GM18858 (cell line): Measurements from ENCODE around the gene CTSW.
"Not testable (repeated sequence)": the region's sequence is repeated elsewhere in the genome, so short reads cannot be mapped to it uniquely, and the experiment has no call there.

Experiments used
- ATAC-seq: cut with Tn5 transposase; IDR thresholded peaks from one replicate; pipeline ENCODE4 v1.9.1; 2021; ENCODE audit not compliant: unreplicated experiment

The CTSW gene

DNA sequence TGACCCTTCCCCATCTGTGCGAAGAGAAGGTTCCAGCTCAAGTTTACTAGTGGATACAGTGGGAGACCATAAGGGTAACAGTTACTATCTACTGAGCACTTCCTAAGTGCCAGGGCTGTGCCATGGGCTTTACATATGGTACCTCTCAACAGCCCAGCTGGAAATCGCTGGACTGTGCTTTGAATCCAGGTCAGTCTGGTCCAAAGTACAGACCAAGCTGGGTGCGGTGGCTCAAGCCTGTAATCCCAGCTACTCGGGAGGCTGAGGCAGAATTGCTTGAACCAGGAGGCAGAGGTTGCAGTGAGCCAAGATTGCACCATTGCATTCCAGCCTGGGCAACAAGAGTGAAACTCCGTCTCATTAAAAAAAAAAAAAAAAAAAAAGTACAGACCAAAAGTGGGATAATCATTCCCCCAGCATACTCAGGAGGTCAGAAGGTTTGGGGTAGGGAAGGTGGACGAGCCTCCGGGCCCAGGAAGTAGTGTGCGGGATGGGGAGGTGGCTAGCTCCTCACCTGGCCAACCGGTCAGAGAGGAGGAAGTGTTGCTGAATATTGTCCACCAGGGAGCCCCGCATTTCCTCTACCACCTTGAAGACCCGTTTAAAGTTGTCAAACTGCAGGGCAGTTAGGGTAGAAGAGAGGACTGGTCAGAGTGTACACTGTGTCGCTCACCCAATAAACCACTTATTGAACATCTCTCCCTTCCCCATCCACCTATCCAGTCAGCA, 6.3 kb downstream of the CTSW start:
- ATAC-seq, result no peak

DNA sequence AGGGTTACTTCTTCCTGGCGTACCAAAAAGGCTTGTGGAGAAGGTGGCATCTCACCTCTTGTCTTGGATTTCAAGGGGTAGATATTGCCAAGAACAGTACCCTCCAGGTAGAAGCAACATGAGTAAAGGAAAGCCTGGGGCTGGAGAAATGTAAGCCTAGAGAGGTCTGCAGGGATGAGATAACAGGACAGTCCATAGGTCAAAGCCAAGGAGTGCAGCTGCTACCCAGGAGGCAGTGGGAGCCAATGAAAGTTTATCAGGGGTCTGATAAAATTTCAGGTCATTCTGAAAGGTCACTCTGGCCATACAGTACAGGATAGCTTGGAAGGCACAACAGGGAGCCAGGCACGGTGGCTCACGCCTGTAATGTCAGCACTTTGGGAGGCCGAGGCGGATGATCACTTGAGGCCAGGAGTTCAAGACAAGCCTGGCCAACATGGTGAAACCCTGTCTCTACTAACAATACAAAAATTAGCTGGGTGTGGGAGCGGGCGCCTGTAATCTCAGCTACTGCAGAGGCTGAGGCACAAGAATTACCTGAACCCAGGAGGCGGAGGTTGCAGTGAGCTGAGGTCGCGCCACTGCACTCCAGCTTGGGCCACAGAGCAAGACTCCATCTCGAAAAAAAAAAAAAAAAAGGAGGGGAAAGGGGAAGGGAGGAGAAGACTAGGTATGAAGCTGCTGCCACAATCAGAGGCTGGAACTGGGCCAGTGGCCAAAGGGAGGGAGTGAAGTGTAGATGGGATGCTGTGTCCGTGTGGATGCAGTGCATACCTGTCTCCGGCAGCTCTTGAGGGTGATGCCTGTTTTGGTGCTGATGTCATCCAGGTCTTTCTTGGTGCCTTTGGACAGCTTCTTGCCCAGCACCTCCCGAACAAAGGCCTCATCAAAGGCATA, 7.4 kb downstream of the CTSW start:
- no peak for ATAC-seq

DNA sequence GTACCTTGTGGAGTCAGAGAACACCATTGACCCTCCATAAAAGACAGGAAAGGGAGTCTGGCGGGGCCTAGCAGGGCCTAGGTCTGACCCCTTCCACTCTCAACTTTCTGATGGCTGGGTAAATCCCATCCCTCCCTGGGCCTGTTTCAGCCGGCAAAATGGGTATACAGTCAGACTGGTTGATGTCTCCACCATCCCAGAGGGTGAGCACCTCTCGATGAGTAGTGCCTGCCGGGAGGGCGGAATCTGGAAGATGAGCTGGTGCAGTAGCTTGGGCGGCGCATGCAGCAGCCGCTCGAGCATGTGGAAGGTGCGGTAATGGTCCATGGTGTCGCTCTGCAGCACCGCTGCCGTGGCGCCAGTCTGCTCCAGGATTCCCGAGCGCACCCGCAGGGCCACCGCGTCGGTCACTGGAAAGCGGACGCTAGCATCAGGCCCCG, 8.1 kb downstream of the CTSW start:
- no peak for ATAC-seq

DNA sequence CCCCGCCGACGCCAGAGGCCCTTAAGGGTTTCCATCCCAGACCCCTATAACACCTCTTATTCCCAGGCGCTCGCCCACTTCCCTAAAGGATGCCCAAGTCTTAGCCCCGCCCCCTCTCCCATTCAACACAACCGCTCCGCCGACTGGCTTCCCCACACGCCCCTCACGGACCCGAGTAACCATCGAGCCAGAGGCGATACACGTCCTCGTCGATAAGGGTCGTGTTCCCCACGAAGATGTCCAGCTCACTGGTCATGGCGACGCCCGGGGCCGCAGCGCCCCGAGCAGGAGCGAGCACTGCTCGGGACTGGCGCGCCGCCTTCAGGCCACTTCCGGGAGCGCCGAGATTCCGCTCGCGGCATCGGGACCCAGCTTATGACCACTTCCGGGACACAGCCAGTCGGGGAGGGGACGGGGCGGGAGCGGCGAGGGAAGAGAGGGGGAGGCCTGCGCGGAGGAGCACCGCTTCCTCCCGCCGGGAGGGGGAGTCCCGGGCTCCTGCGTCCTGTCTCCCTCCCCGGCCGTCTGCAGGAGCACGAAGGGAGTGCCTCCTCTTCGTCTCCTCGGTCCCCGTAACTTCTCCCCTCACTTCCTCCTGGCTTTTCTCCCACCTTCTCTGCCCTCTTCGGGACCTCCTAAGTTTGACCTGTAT, 8.7 kb downstream of the CTSW start, which contains the start of gene FIBP:
TSS of gene FIBP (minus strand) at position 309 of the 652 bp plus-strand sequence. CDS start at position 256, 53 bp downstream.
- ATAC-seq, result peak; percentile 34

DNA sequence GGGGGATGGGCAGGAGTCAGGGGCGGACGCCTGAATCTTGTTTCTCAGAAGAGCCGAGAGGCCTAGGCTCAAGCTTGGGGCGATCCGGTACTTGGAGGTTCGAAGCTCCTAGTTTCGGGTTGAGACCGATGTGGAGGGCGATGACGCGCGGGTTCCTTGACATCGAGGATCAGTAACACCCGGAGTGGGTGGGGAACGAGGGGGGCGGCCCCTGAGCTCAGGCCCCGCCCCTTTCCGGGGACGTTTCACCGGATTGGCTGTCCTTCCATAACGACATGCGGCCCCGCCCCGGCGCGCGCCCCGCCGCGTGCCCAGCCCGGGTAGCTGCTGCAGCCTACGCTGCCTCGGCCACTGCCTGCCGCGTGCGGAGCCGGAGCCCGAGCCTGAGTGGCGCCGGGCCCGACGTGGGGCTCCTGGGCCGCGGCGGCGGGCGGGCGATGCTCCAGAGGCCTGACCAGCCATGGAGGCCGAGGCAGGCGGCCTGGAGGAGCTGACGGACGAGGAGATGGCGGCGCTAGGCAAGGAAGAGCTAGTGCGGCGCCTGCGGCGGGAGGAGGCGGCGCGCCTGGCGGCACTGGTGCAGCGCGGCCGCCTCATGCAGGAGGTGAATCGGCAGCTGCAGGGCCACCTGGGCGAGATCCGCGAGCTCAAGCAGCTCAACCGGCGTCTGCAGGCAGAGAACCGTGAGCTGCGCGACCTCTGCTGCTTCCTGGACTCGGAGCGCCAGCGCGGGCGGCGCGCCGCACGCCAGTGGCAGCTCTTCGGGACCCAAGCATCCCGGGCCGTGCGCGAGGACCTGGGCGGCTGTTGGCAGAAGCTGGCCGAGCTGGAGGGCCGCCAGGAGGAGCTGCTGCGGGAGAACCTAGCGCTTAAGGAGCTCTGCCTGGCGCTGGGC, 10.9 kb downstream of the CTSW start, which contains the start of gene CCDC85B:
TSS of gene CCDC85B (plus strand) at position 350 of the 895 bp plus-strand sequence. CDS start at position 461, 111 bp downstream.
- peak; percentile 41 for ATAC-seq

DNA sequence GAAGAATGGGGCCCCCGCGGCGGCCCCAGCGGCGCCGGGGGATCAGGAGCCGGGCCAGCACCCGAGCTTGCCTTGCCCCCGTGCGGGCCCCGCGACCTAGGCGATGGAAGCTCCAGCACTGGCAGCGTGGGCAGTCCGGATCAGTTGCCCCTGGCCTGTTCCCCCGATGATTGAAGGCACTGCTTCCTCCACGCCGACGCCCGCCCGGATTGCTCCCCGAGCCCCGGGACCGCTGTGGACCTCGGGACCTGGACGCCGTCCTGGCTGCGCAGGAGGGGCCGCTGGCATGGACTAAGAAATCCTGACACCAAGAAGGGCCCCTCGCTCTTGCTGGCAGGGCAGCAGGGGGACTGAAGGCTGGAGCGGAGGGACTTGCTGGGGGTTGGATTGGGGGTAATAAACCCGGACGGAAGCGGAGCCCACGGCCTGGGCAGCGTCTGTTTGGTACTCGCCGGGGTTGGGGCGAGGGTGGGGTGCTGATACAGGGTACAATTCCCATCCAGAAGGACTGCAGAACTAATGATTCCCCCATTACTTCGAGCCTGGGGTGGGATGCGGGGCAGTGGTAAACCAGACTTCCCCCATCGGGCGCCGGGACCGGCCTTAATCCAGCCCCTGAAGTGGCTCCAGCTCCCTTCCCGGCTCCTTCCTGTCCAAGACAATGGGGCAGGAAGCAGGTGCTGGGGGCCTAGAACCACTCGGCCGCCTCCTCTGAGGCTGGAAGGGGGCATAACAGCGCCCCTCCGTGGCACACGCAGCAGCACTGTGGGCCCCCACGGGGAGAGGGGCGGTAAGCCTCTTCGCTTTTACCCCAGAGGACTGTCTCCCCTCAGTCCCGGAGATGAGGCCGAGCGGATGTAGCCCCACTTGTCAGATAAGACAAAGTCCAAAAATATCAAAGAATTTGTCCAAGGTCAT, 11.8 kb downstream of the CTSW start:
- ATAC-seq, result no peak

GRCh38 chr11:65892137-65892540, 12.5 kb downstream of the CTSW start:
- not testable (repeated sequence) for ATAC-seq

DNA sequence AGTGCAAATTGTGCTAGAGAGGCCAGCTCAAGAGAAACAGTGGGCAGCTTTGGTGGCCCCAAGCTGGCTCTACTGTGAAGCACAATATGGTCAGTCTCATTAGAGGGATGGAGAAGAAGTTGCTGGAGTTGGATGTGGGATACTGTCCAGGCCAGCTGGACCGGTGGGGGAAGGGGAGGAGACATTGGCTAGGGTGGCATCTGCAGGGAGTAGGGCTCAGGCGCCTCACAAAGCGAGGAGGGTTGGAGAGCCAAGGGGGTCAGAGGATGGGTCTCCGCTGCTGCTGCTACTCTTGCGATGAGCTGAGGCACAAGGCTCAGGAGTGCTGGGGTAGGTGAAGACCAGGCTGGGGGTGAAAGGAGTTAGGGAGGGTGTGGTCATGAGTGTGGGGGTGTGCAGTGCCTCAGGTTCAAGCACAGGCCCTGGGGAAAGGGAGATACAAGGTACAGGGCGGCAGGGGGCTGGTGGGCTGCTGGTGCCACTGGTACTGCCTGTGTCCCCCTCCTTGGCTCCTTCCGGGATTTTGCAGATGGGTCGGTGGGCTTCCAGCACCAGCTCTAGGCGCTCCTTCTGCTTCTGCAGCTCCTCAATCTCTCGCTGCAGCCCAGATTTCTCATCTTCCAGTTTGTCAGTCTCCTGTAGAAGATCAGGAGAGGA, 13.2 kb downstream of the CTSW start:
- ATAC-seq, result no peak

- ATAC-seq, result no peak
These were observed 14.5 kb downstream of the CTSW start for GRCh38 chr11:65894034-65894591.

DNA sequence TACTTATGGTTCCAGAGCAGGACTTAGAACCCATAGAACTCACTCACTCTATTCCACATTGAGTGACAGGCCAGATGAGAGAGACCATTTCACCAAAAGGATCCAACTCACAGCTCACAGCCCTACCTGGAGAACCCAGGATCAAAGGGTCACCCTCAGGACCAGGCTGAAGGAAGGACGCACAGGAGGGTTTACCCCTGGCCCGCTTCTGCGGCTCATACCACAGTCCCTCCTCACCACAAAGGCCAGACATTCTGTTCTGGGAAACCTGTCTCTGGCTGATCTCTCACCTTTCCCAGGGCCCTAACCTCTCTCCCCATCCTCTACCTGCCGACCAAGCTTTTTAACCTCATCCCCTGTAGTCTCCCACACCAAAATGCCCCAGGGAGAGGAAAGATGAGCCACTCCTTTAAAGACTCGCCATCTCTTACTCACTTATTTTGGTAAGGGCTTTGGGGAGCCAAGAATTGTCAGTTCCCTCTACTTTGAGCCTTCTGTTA, 15.9 kb downstream of the CTSW start:
- ATAC-seq, result no peak

- ATAC-seq, result no peak
These were observed 16.7 kb downstream of the CTSW start for GRCh38 chr11:65896034-65896999.

DNA sequence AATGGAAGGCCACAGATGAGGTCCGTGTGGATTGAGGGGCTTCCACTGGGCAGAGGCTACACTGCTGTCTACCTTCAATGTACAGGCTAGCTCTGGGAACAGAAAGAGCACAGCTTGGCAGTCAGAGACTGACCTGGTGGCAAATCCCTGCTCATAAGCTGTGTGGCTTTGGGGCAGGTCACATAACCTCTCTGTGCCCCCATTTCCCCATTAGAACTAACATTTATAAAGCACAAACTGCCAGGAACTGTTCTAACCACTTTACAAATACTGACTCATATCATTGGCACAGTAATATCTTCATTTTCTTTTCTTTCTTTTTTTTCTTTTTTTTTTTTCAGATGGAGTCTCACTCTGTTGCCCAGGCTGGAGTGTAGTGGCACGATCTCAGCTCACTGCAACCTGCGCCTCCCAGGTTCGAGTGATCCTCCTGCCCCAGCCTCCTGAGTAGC, 17.4 kb downstream of the CTSW start:
- no peak for ATAC-seq

- no peak for ATAC-seq
These were observed 19.2 kb downstream of the CTSW start for GRCh38 chr11:65898656-65899355.

- no peak for ATAC-seq
These were observed 19.9 kb downstream of the CTSW start for GRCh38 chr11:65899356-65900124.

GRCh38 chr11:65900125-65900898, 20.7 kb downstream of the CTSW start, which contains the start of gene FOSL1:
Gene FOSL1 (minus strand): TSS chr11:65900388. CDS start chr11:65900339, 49 bp downstream.
- peak; percentile 52 for ATAC-seq
